Measurements from ENCODE around the gene FIZ1. TPM values are rescaled to one million over a fixed set of nuclear protein-coding genes. Genes with fewer than 3 reads are reported as not detected.

Gene FIZ1
- 13.0 TPM for total RNA-seq
- long read RNA-seq, full-length matches to known transcripts = 28 of 46 reads
- long read RNA-seq, partial matches to known transcripts = 6 of 46 reads
- long read RNA-seq, other reads (novel, unspliced or antisense) = 12 of 46 reads

- ATAC-seq (ENCODE audit: poor library complexity) = peak; percentile 91
- intact Hi-C loops (cut with DNase I) = no loop called here
- peak; percentile 99 for DNase-seq
Observed at GRCh38 chr19:55599468-55599841, at the start of gene FIZ1. FIZ1 (minus strand) TSS chr19:55599517; CDS start chr19:55597865, 1,652 bp downstream.

- ATAC-seq (ENCODE audit: poor library complexity) = no peak
- DNase-seq = peak; percentile 27
- intact Hi-C loops (cut with DNase I) = no loop called here
Observed at GRCh38 chr19:55648585-55649267, 49.4 kb upstream of the FIZ1 start.

- DNase-seq = peak; percentile 80
- intact Hi-C loops (cut with DNase I) = no loop called here
- ATAC-seq (ENCODE audit: poor library complexity) = peak; percentile 66
Observed at GRCh38 chr19:55647732-55648584, 48.6 kb upstream of the FIZ1 start, which contains the start of gene CCDC106. CCDC106 (plus strand) TSS chr19:55648212; CDS start chr19:55649047, 835 bp downstream.

- DNase-seq (no peak), ATAC-seq (ENCODE audit: poor library complexity) (no peak)
- intact Hi-C loops (cut with DNase I) = no loop called here
Observed at GRCh38 chr19:55646889-55647731, 47.8 kb upstream of the FIZ1 start.

GRCh38 chr19:55645512-55645881 is 46.2 kb upstream of the FIZ1 start:
- no peak for DNase-seq

GRCh38 chr19:55644842-55645511 is 45.7 kb upstream of the FIZ1 start:
- intact Hi-C loops (cut with DNase I) = no loop called here
- peak; percentile 36 for DNase-seq
- ATAC-seq (ENCODE audit: poor library complexity) = no peak

More at GRCh38 chr19:55645512-55645881, 46.2 kb upstream of the FIZ1 start:
- ATAC-seq (ENCODE audit: poor library complexity) = no peak
- intact Hi-C loops (cut with DNase I) = no loop called here

- DNase-seq = peak; percentile 39
- ATAC-seq (ENCODE audit: poor library complexity) = no peak
- intact Hi-C loops (cut with DNase I) = no loop called here
Observed at GRCh38 chr19:55644191-55644833, 45.0 kb upstream of the FIZ1 start.

GRCh38 chr19:55643887-55644176 is 44.5 kb upstream of the FIZ1 start:
- intact Hi-C loops (cut with DNase I) = no loop called here
- no peak for DNase-seq
- ATAC-seq (ENCODE audit: poor library complexity) = no peak

GRCh38 chr19:55643003-55643886 is 43.9 kb upstream of the FIZ1 start, which contains the start of gene ZNF581:
ZNF581 (plus strand) TSS chr19:55643649; CDS start chr19:55644572, 923 bp downstream.
- DNase-seq = peak; percentile 84

GRCh38 chr19:55642153-55643002 is 43.1 kb upstream of the FIZ1 start:
- peak; percentile 2 for ATAC-seq (ENCODE audit: poor library complexity)
- peak; percentile 47 for DNase-seq
- intact Hi-C loops (cut with DNase I) = no loop called here

More at GRCh38 chr19:55643003-55643886, 43.9 kb upstream of the FIZ1 start, which contains the start of gene ZNF581:
- peak; percentile 53 for ATAC-seq (ENCODE audit: poor library complexity)
- intact Hi-C loops (cut with DNase I) = no loop called here

GRCh38 chr19:55641426-55642152 is 42.3 kb upstream of the FIZ1 start:
- intact Hi-C loops (cut with DNase I) = no loop called here
- no peak for DNase-seq
- no peak for ATAC-seq (ENCODE audit: poor library complexity)

- intact Hi-C loops (cut with DNase I) = no loop called here
- DNase-seq (peak; percentile 80), ATAC-seq (ENCODE audit: poor library complexity) (peak; percentile 79)
Observed at GRCh38 chr19:55640577-55641425, 41.5 kb upstream of the FIZ1 start, which contains the start of gene ZNF580. ZNF580 (plus strand) TSS chr19:55641002; CDS start chr19:55642509, 1,507 bp downstream.

- DNase-seq (peak; percentile 80), ATAC-seq (ENCODE audit: poor library complexity) (peak; percentile 12)
- intact Hi-C loops (cut with DNase I) = no loop called here
Observed at GRCh38 chr19:55640043-55640576, 40.8 kb upstream of the FIZ1 start.

- DNase-seq = peak; percentile 46
- ATAC-seq (ENCODE audit: poor library complexity) = no peak
- intact Hi-C loops (cut with DNase I) = loop anchor here (10.0 kb wide), 1 partner anchor 494 kb away; the partner anchor contains the start of gene TNNT1
Observed at GRCh38 chr19:55638864-55639359, 39.6 kb upstream of the FIZ1 start.
